Stimulated activated naive CD8-positive, alpha-beta T cell treated with anti-CD3 and anti-CD28 coated beads, Interleukin-15, Interleukin-2, amounts not matched to agents 100 ng/mL and 50 ng/mL, for 24 hours (primary cell): ENCODE measurements around the gene TTLL5.

Experiments
- H3K27ac Mint-ChIP-seq: one replicate; pipeline ENCODE4 v1.8.0; 2021; ENCODE audit warnings: mild to moderate bottlenecking, mixed read lengths
- H3K27me3 Mint-ChIP-seq: one replicate; pipeline ENCODE4 v1.8.0; 2021; ENCODE audit warnings: mixed read lengths
- H3K36me3 Mint-ChIP-seq: one replicate; pipeline ENCODE4 v1.8.0; 2021; ENCODE audit warnings: low read depth, mixed read lengths
- H3K4me1 Mint-ChIP-seq: one replicate; pipeline ENCODE4 v1.8.0; 2021; ENCODE audit warnings: low read depth, mixed read lengths
- H3K4me3 Mint-ChIP-seq: one replicate; pipeline ENCODE4 v1.8.0; 2021; ENCODE audit warnings: mild to moderate bottlenecking, mixed read lengths
- H3K9me3 Mint-ChIP-seq: one replicate; pipeline ENCODE4 v1.8.0; 2021; ENCODE audit warnings: mixed read lengths

Gene TTLL5

DNA sequence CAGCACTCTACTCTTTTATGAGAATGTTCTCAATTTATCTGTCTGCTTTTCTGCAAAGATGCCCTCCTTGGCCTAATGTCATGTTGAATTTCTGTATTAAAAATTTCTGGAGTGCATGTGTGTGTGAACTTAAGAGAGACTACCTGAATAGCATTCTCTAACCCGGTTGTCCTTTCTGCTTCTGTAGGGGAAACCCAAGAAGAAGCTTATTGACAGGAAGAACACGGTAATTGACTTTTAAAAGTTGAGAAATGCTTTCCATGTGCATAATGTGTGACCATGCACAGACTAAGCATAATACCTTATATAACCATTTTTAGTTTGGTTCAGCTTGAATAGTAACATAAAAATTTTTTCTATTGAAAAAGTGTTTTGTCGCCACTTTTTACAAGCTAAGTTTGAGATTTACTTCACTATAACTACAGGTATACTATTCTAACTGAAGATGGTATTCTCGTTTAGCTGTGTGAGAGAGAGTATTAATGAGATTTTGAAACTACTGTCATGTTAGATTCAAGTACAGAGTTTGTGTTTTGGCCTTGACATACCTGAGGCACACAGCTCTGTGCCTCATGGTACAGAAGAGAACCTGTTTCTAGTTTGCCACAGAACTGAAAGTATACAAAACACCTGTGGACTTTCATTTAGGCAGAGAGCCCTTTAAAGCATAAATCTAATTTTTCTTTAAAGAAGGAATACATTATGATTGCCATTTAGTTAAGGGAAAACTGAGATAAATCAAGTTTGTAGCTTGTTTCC is 96.8 kb downstream of the TTLL5 start:
- H3K4me3 Mint-ChIP-seq = no peak overlapping the region

DNA sequence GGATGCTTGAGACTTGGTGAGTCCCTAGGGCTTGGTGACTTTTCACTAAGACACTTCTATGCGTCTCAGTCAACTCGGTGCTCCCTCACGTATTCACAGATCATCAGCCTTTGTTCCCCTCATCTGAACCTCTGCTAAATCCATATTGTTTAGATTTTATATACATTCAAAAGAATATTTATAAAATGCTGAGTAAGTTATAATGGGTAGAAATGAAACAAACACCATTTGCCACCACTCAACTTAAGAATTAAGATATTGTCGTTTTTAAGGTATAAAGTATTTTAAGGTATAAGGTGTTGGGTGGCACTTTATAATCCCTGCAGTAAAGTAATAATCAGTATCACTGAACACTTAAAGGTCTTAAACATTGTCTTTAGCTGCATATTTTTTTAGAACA is 103.0 kb downstream of the TTLL5 start:
- no peaks in the 10 kb centered on the region for H3K4me1 Mint-ChIP-seq
- H3K27me3 Mint-ChIP-seq = no peaks in the 10 kb centered on the region
- H3K4me3 Mint-ChIP-seq = no peak overlapping the region
- H3K9me3 Mint-ChIP-seq = no peaks in the 10 kb centered on the region
- H3K36me3 Mint-ChIP-seq = peaks cover 21% of the 10 kb centered on the region
- no peak overlapping the region for H3K27ac Mint-ChIP-seq

More for the DNA sequence above, 96.8 kb downstream of the TTLL5 start:
- Mint-ChIP-seq H3K36me3 (peaks cover 46% of the 10 kb centered on the region), H3K9me3 (no peaks in the 10 kb centered on the region), H3K27ac (no peak overlapping the region), H3K27me3 (no peaks in the 10 kb centered on the region), H3K4me1 (no peaks in the 10 kb centered on the region)

DNA sequence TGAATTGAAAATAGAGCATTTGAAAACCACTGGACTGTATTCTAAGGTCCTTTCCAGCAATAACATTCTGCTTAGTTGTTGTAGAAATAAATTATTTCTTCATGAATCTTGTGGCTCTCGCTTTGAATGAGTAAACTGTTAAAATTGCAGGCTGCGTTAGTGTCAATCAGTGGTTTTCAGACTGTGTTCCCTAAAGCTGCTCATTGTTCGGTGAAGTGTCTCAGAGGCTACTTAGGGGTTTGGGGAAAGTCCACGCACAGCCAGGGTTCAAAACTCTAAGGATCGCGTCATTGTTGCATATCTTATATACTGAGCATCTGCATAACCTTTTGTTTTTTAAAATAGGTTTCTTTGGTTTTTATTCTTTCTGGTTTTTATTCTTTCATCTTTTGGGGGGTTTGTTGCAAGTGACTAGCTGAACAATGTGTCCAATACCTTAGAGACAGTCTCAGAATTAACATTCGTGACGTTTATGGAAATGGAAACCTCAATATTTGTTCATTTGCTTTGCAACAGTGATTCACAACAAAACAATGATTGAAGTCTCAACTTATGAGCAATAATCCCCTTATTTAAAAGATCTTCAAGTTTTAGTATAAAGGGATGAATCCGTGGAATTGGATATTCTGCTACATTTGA is 108.1 kb downstream of the TTLL5 start:
- H3K27me3 Mint-ChIP-seq = no peaks in the 10 kb centered on the region
- H3K27ac Mint-ChIP-seq = no peak overlapping the region
- peaks cover 20% of the 10 kb centered on the region for H3K36me3 Mint-ChIP-seq
- H3K4me3 Mint-ChIP-seq = no peak overlapping the region
- no peaks in the 10 kb centered on the region for H3K9me3 Mint-ChIP-seq
- H3K4me1 Mint-ChIP-seq = no peaks in the 10 kb centered on the region

DNA sequence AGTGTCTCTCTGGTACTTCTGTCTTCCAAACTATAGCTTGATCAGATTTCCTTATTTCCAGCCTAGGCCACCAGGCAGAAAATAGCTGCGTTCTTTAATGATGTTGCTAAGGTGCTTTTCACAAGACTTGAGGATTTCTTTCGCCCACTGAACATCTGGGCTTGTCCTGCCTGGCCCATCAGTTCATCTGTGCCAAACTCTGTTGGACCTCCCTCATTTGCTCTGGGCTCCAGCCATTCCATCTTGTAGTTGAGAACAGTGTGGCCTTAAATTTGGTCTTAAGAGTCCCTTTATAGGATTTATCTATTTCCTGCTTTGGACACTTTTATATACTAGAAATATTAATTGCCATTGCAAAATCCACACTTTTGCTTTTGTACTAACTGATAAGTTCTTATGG is 109.6 kb downstream of the TTLL5 start:
- Mint-ChIP-seq H3K9me3 (no peaks in the 10 kb centered on the region), H3K4me3 (no peak overlapping the region), H3K27ac (no peak overlapping the region), H3K27me3 (no peaks in the 10 kb centered on the region), H3K36me3 (peaks cover 21% of the 10 kb centered on the region), H3K4me1 (no peaks in the 10 kb centered on the region)

DNA sequence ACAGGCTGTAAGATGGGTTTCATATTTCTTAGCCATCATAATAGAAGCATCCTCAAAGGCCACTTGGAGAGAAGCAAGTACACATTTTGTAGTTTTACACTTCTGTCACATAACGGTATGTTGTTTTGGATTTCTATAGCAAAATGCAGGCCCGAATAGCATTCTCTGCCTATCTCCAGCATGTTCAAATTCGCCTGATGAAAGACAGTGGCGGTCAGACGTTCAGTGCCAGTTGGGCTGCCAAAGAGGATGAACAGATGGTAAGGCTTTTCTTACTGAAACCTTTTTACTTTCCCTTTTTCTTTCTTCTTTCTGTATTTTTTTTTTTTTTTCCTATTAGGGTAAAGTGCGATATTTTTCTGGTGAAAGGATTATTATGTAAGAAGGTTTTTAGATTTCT is 110.5 kb downstream of the TTLL5 start:
- Mint-ChIP-seq H3K9me3 (no peaks in the 10 kb centered on the region), H3K36me3 (peaks cover 27% of the 10 kb centered on the region), H3K27ac (no peak overlapping the region), H3K27me3 (no peaks in the 10 kb centered on the region), H3K4me3 (no peak overlapping the region), H3K4me1 (no peaks in the 10 kb centered on the region)

DNA sequence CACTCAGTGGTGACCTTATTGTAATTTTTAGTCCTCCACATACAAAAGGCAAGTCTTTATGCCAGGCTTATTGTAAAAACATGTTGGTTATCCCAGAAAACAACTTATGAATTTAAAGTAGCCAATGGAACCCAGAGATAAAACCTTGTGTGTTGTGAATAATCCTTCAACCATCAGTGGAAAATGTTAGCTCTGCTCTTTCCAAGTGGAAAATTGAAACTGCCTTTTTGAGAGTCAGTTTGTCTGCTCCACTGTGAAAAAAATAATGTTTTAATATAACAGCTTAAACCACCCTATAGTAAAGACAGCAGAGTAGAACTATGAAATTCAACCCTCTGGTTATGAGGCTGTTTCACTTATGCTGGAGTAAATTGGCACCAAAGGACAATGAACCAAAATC is 112.0 kb downstream of the TTLL5 start:
- no peak overlapping the region for H3K4me3 Mint-ChIP-seq
- H3K36me3 Mint-ChIP-seq = peaks cover 34% of the 10 kb centered on the region

DNA sequence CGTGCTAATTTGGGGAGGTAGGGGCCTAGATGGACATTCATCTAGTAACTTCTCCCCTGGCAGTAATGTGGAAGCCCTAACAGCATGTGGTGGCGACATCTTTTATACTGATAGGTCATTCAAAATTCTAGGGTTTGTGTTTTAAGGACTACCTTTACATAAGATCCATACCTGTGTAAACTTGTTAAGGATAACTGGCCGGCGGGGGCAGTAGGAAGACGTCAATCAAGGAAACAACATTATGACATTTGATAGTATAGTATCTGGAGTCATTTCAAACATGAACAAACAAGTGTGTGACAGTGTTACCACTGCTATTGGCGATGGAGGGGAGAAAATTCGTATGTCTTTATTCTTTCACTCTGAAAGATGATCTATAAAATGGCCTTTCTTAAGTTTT is 120.0 kb downstream of the TTLL5 start:
- H3K27ac Mint-ChIP-seq = no peak overlapping the region
- H3K36me3 Mint-ChIP-seq = peaks cover 67% of the 10 kb centered on the region
- no peaks in the 10 kb centered on the region for H3K9me3 Mint-ChIP-seq
- no peaks in the 10 kb centered on the region for H3K4me1 Mint-ChIP-seq
- H3K4me3 Mint-ChIP-seq = no peak overlapping the region
- no peaks in the 10 kb centered on the region for H3K27me3 Mint-ChIP-seq

More for the DNA sequence above, 112.0 kb downstream of the TTLL5 start:
- no peaks in the 10 kb centered on the region for H3K27me3 Mint-ChIP-seq
- no peaks in the 10 kb centered on the region for H3K4me1 Mint-ChIP-seq
- H3K9me3 Mint-ChIP-seq = no peaks in the 10 kb centered on the region
- H3K27ac Mint-ChIP-seq = no peak overlapping the region

DNA sequence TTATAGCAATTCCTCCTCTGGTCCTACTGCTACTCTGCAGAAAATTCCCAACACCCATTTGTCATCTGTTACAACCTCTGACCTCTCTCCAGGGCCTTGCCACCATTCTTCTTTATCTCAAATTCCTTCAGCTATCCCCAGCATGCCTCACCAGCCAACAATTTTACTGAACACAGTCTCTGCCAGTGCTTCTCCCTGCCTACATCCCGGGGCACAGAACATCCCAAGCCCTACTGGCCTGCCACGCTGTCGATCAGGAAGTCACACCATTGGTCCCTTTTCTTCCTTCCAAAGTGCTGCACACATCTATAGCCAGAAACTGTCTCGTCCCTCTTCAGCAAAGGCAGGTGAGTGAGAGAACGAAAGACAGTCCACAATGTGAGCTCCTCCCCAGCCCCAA is 122.1 kb downstream of the TTLL5 start:
- H3K27ac Mint-ChIP-seq = no peak overlapping the region
- peaks cover 2% of the 10 kb centered on the region for H3K9me3 Mint-ChIP-seq
- no peak overlapping the region for H3K4me3 Mint-ChIP-seq
- H3K4me1 Mint-ChIP-seq = no peaks in the 10 kb centered on the region
- no peaks in the 10 kb centered on the region for H3K27me3 Mint-ChIP-seq
- peaks cover 75% of the 10 kb centered on the region for H3K36me3 Mint-ChIP-seq

DNA sequence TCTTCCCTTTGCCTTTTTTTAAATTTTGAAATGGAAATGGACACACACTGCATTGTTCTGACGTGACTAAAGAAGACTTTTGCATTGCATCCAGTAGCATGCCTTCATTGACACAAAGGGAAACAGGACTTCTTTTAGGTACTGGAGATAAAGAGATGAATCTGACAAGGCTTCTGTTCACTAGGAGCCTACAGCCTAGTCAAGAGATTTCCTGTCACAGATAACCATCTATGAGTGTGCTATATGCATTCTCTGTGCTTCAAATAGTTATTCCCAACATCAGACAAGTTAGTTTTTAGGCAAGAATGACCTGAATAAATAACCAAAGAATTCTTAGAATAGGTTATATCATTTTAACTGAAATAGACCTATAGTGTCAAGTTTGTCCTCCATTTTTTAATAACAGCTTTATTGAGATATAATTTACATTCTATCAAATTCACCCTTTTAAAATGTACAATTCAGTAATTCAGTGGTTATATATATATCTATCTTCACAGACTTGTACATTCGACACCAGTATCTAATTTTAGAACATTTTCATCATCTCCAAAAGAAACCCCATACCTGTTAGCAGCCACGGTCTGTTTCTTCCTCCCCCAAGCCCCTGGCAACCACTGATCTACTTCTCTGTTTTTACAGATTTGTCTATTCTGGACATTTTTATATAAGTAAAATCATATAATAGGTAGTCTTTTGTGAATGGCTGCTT is 122.7 kb downstream of the TTLL5 start:
- no peak overlapping the region for H3K4me3 Mint-ChIP-seq
- peaks cover 72% of the 10 kb centered on the region for H3K36me3 Mint-ChIP-seq
- peaks cover 5% of the 10 kb centered on the region for H3K9me3 Mint-ChIP-seq
- H3K27ac Mint-ChIP-seq = no peak overlapping the region
- no peaks in the 10 kb centered on the region for H3K27me3 Mint-ChIP-seq
- H3K4me1 Mint-ChIP-seq = no peaks in the 10 kb centered on the region

DNA sequence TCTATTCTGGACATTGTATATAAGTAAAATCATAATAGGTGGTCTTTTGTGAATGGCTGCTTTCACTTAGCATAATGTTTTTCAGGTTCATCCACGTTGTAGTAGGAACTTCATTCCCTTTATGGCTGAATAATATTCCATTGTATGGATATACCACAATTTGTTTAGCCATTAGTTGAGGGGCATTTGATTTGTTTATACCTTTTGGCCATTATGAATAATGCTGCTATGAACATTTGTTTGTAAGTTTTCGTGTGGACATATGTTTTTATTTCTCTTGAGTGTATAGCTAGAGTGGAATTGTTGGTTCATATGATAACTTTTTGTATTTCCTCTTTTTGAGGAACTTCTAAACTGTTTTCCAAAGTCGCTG is 123.3 kb downstream of the TTLL5 start:
- H3K4me3 Mint-ChIP-seq = no peak overlapping the region
- no peak overlapping the region for H3K27ac Mint-ChIP-seq
- H3K9me3 Mint-ChIP-seq = peaks cover 5% of the 10 kb centered on the region
- H3K4me1 Mint-ChIP-seq = no peaks in the 10 kb centered on the region
- H3K36me3 Mint-ChIP-seq = peaks cover 77% of the 10 kb centered on the region
- H3K27me3 Mint-ChIP-seq = no peaks in the 10 kb centered on the region

DNA sequence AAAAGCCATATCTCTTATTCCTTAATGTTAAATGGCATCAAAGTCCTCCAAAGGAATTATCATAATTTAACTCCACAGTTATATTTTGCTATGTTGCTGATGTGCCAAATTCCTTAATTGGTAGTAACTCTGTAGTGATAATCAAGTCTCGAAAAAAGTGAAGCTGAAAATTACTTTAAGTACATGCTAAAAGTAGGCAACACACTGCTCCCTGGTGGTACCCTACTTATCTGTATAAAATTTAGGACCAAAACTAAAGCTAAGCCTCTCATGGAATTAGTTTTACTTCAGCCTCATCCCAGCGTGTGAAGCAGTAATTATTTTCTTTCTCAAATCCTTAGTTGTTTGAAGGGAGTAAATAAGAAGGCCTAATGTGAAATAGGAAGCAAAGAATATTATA is 132.8 kb downstream of the TTLL5 start:
- peaks cover 45% of the 10 kb centered on the region for H3K36me3 Mint-ChIP-seq
- no peaks in the 10 kb centered on the region for H3K4me1 Mint-ChIP-seq
- H3K9me3 Mint-ChIP-seq = peaks cover 11% of the 10 kb centered on the region
- no peak overlapping the region for H3K4me3 Mint-ChIP-seq
- no peak overlapping the region for H3K27ac Mint-ChIP-seq
- no peaks in the 10 kb centered on the region for H3K27me3 Mint-ChIP-seq

DNA sequence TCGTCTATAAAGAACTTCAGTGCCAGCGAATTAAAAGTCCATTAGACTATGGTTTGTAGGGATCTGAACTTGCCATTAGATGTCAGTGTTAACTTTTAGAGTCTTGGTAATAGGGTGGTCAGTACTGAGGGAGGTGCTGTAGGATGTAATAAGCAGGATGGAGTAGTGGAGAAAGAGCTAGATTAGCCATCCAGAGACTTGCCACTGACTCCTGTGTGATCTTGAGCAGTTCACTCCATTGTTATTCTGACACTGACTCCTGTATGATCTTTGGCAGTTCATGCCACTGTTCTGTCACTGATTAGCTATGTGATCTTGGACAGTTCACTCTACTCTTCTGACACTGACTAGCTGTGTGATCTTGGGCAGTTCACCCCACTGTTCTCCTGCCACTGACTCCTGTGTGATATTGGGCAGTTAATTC is 133.6 kb downstream of the TTLL5 start:
- no peak overlapping the region for H3K27ac Mint-ChIP-seq
- peaks cover 18% of the 10 kb centered on the region for H3K9me3 Mint-ChIP-seq
- peaks cover 48% of the 10 kb centered on the region for H3K36me3 Mint-ChIP-seq
- H3K4me1 Mint-ChIP-seq = no peaks in the 10 kb centered on the region
- H3K27me3 Mint-ChIP-seq = no peaks in the 10 kb centered on the region
- no peak overlapping the region for H3K4me3 Mint-ChIP-seq

DNA sequence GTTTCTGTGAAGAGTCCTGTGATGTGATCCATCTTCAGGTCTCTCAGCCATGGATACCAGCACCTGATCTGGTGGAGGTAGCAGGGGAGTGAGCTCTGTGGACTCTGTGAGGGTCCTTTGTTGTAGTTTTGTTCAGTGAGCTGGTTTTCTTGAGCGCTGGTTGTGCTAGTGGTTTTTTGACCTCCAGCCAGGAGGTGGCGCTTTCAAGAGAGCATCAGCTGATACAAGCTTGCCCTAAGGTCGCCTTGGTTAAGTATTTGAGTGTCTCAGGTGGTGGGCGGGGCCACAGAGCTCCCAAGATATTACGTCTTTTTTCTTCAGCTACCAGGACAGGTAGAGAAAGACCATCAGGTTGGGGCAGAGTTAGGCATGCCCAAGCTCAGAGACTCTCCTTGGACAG is 139.7 kb downstream of the TTLL5 start:
- H3K9me3 Mint-ChIP-seq = peaks cover 18% of the 10 kb centered on the region
- H3K4me1 Mint-ChIP-seq = no peaks in the 10 kb centered on the region
- H3K36me3 Mint-ChIP-seq = peaks cover 60% of the 10 kb centered on the region
- no peak overlapping the region for H3K4me3 Mint-ChIP-seq
- H3K27me3 Mint-ChIP-seq = no peaks in the 10 kb centered on the region
- H3K27ac Mint-ChIP-seq = no peak overlapping the region

DNA sequence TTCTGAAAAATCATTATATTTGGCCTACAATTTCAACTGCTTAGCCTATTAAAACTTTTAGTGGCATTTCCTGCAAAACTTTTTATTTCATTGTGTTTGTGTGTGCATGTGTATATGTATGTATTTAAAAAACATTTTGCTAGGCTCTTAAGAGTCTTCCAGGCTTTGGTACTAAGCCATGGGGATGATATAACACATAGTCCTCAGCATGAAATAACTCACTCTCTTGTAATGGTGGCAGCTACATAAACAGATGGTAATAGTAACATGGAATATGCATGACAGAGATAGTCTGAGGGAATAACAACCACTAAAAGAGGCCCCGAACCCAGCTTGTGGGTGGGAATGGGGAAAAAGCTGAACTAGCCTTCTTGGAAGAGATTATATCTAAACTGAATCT is 141.4 kb downstream of the TTLL5 start:
- Mint-ChIP-seq H3K4me1 (no peaks in the 10 kb centered on the region), H3K27me3 (no peaks in the 10 kb centered on the region), H3K9me3 (peaks cover 18% of the 10 kb centered on the region), H3K27ac (no peak overlapping the region), H3K36me3 (peaks cover 51% of the 10 kb centered on the region), H3K4me3 (no peak overlapping the region)

DNA sequence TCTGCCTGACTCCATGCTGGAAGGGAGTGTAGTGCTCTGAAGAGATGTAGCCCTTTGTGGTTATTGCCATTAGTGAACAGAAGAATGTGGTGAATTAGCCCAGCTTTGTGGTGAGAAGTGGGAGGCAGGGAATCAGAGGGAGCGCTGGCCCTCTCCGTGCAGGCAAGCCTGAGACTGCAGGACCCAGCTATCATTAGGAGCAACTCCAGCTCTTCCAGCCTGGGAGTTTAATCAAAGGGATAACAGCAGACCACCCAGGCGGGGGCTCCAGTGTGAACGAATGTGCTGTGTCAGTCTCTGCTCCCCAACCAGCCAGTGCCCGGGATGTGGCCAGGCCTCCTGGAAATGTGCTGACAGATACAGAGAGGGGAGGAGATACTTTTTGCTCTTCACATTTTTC is 142.7 kb downstream of the TTLL5 start:
- peaks cover 8% of the 10 kb centered on the region for H3K9me3 Mint-ChIP-seq
- no peaks in the 10 kb centered on the region for H3K4me1 Mint-ChIP-seq
- H3K4me3 Mint-ChIP-seq = no peak overlapping the region
- peaks cover 45% of the 10 kb centered on the region for H3K36me3 Mint-ChIP-seq
- no peaks in the 10 kb centered on the region for H3K27me3 Mint-ChIP-seq
- no peak overlapping the region for H3K27ac Mint-ChIP-seq
